ENCODE measurements around the gene TPSG1. TPM values are rescaled to one million over a fixed set of nuclear protein-coding genes. Genes with fewer than 3 reads are reported as not detected.

TPSG1 gene
- total RNA-seq, 2 donors from 2014 or later: not detected

- 95% methylated on average over 15 to 18 of the region's 18 CpGs for WGBS, 2 experiments (ENCODE audit: insufficient coverage in 1 of 2, insufficient read length in 1 of 2)
- TF ChIP-seq, protein P1, sequence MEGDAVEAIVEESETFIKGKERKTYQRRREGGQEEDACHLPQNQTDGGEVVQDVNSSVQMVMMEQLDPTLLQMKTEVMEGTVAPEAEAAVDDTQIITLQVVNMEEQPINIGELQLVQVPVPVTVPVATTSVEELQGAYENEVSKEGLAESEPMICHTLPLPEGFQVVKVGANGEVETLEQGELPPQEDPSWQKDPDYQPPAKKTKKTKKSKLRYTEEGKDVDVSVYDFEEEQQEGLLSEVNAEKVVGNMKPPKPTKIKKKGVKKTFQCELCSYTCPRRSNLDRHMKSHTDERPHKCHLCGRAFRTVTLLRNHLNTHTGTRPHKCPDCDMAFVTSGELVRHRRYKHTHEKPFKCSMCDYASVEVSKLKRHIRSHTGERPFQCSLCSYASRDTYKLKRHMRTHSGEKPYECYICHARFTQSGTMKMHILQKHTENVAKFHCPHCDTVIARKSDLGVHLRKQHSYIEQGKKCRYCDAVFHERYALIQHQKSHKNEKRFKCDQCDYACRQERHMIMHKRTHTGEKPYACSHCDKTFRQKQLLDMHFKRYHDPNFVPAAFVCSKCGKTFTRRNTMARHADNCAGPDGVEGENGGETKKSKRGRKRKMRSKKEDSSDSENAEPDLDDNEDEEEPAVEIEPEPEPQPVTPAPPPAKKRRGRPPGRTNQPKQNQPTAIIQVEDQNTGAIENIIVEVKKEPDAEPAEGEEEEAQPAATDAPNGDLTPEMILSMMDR (conservative IDR thresholded peaks at IDR 0.05): no peak
- no peak overlapping the region for H3K9ac ChIP-seq (ENCODE audit: extremely low read depth, low read length, poor library complexity, severe bottlenecking)
- H3K9me3 Mint-ChIP-seq: no peaks in the 10 kb centered on the region
- peaks cover 5% of the 10 kb centered on the region for H3K36me3 ChIP-seq (ENCODE audit: control insufficient read depth, insufficient read depth, low read length)
- no peaks in the 10 kb centered on the region for H3K4me1 ChIP-seq (ENCODE audit: control insufficient read depth, insufficient read depth, low read length)
- H3K4me1 Mint-ChIP-seq: no peaks in the 10 kb centered on the region
- H3K36me3 Mint-ChIP-seq (ENCODE audit: low read depth): peaks cover 9% of the 10 kb centered on the region
- H3K27me3 Mint-ChIP-seq (ENCODE audit: insufficient read depth): no peaks in the 10 kb centered on the region
- H3K4me3 ChIP-seq (ENCODE audit: low read length): no peak overlapping the region
- no peak overlapping the region for H3K4me3 Mint-ChIP-seq
- no peak for DNase-seq
- H3K27me3 ChIP-seq (ENCODE audit: control insufficient read depth, insufficient read depth, low read length, poor library complexity, severe bottlenecking): no peaks in the 10 kb centered on the region
- no peak overlapping the region for H3K27ac ChIP-seq (ENCODE audit: low read depth, low read length)
- H3K9me3 ChIP-seq (ENCODE audit: control insufficient read depth, low read length): no peaks in the 10 kb centered on the region
- no peak overlapping the region for H3K27ac Mint-ChIP-seq
Measured at GRCh38 chr16:1184980-1185379, 40.1 kb downstream of the TPSG1 start.

DNA sequence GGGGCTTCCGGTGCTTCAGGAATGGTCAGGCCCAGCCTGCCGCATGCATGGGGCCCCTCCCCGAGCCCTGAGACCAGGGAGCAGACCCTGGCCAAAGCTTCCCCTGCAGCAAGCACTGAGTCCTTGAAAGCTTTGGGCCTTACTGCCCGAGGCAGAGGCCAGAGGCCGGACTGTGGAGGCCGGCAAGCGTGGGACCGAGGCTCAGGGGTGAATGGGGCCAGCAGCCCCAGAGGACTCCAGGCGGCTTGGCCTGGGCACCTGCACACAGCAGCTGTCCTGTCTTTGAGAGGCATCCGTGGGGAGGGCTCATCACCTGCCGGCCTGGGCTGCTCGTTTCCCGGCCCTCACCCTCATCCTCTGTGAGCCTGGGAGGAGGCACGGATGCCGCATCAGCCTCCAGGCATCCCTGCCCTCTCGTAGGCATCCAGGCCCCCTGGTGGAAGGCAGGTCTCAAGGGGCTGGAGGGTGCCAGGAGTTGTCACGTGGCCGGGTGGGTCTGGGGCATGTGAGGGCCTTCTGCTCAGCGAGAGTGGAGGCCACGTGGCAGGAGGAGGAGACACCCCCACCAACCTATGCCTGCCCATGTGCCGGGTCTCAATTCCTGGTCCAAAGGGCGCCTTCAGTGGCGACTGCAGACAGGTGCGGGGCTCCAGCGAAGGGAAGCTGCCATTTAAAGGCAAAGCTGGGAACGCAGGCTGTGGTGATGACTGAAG lies 40.8 kb downstream of the TPSG1 start:
- Mint-ChIP-seq H3K27me3 (ENCODE audit: insufficient read depth) (no peaks in the 10 kb centered on the region), H3K27ac (no peak overlapping the region), H3K4me3 (no peak overlapping the region), H3K9me3 (no peaks in the 10 kb centered on the region), H3K4me1 (no peaks in the 10 kb centered on the region), H3K36me3 (ENCODE audit: low read depth) (peaks cover 9% of the 10 kb centered on the region)
- no peaks in the 10 kb centered on the region for H3K27me3 ChIP-seq (ENCODE audit: control insufficient read depth, insufficient read depth, low read length, poor library complexity, severe bottlenecking)
- peaks cover 5% of the 10 kb centered on the region for H3K36me3 ChIP-seq (ENCODE audit: control insufficient read depth, insufficient read depth, low read length)
- no peak overlapping the region for H3K9ac ChIP-seq (ENCODE audit: extremely low read depth, low read length, poor library complexity, severe bottlenecking)
- no peak overlapping the region for H3K4me3 ChIP-seq (ENCODE audit: low read length)
- H3K27ac ChIP-seq (ENCODE audit: low read depth, low read length): no peak overlapping the region
- TF ChIP-seq, protein P1 (conservative IDR thresholded peaks at IDR 0.05): peak; percentile 40
- peak; percentile 63 for DNase-seq
- no peaks in the 10 kb centered on the region for H3K9me3 ChIP-seq (ENCODE audit: control insufficient read depth, low read length)
- H3K4me1 ChIP-seq (ENCODE audit: control insufficient read depth, insufficient read depth, low read length): no peaks in the 10 kb centered on the region
- WGBS, 2 experiments (ENCODE audit: insufficient coverage in 1 of 2, insufficient read length in 1 of 2): 93 to 94% methylated on average over 21 to 26 of the region's 26 CpGs

DNA sequence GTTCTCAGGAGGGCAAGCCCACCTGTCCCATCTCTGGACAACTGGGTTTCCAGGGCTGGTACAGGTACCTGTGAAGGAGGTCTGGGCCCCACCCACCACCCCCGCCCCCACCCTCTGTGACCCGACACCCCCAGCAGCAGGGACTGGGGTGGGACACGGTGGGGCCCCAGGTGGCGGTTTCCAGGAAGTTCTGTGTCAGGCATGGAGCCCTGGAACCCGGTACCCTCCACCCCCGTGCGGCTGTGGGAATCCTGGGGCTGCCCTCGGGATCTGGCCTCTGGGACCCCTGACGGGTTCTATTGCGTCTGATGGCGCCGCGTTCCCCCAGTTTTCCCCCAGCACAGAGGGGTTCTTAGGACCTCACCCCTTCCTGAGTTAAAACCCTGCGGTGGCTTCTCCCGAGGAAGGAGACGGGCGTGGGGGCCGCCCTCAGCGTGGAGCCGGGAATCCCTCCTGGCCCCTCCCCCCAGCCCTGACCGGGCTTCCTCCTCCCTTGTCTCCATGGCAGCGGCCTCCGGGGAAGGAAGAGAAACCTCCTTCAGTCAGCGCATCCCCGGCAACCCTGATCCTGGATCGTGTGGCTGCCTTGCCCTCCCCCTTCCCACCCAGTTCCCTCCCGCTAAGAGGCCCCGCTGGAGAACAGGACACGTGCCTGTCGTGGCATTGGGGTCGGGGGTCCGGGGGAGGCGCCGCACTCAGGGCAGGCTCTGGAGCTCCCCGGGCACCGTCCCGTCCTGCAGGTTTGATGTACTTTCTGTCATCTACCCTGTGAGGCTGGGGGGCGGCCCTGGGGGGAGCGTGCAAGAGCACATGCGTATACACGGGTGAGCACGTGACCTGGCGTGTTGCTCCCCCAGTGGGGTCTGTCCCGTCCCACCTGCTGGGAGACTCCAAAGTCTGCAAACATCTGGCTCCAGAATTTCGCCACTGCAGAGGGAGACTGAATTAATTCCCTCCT lies 41.8 kb downstream of the TPSG1 start:
- whole genome bisulfite sequencing, 2 experiments (ENCODE audit: insufficient coverage in 1 of 2, insufficient read length in 1 of 2): 73 to 81% methylated on average over 30 to 44 of the region's 45 CpGs

More for the DNA sequence above, 41.8 kb downstream of the TPSG1 start:
- Mint-ChIP-seq H3K9me3 (no peaks in the 10 kb centered on the region), H3K27me3 (ENCODE audit: insufficient read depth) (no peaks in the 10 kb centered on the region), H3K27ac (no peak overlapping the region), H3K36me3 (ENCODE audit: low read depth) (peaks cover 9% of the 10 kb centered on the region), H3K4me1 (no peaks in the 10 kb centered on the region), H3K4me3 (no peak overlapping the region)
- Histone ChIP-seq H3K9me3 (ENCODE audit: control insufficient read depth, low read length) (no peaks in the 10 kb centered on the region), H3K9ac (ENCODE audit: extremely low read depth, low read length, poor library complexity, severe bottlenecking) (no peak overlapping the region), H3K4me3 (ENCODE audit: low read length) (no peak overlapping the region), H3K27ac (ENCODE audit: low read depth, low read length) (no peak overlapping the region), H3K36me3 (ENCODE audit: control insufficient read depth, insufficient read depth, low read length) (peaks cover 5% of the 10 kb centered on the region), H3K27me3 (ENCODE audit: control insufficient read depth, insufficient read depth, low read length, poor library complexity, severe bottlenecking) (no peaks in the 10 kb centered on the region), H3K4me1 (ENCODE audit: control insufficient read depth, insufficient read depth, low read length) (no peaks in the 10 kb centered on the region)
- TF ChIP-seq, protein P1 (conservative IDR thresholded peaks at IDR 0.05): no peak
- no peak for DNase-seq

All from endodermal cell (in vitro differentiated cells).